GM13976 (cell line): ENCODE data around the gene ZNF101.

Source experiments
- DNase-seq: peaks from one replicate; pipeline ENCODE4 v3.0.0; 2012; ENCODE audit warnings: low spot score
- CTCF ChIP-seq: IDR thresholded peaks from 2 replicates; pipeline ENCODE4 v1.5.1; 2012; ENCODE audit warnings: borderline replicate concordance, mild to moderate bottlenecking; ENCODE audit not compliant: insufficient read depth; ENCODE audit errors: extremely low read depth, missing control alignments, control extremely low read depth
- in situ Hi-C: fragments of 300-500 bp; cut with MboI; formaldehyde crosslinking; loops from one replicate; pipeline ENCODE4 v1.12.0; 2022; ENCODE audit warnings: low sequenced_read_pairs, mixed read lengths, inconsistent platforms; ENCODE audit not compliant: unreplicated experiment

ZNF101 gene

GRCh38 chr19:19732579-19733501, 64.2 kb downstream of the ZNF101 start, which contains the start of gene ZNF14:
TSS of gene ZNF14 (minus strand) at chr19:19733112. CDS start at chr19:19732958, 154 bp downstream.
- TF ChIP-seq CTCF: peak; percentile 26
- in situ Hi-C loops: no loop called here
- peak; percentile 99 for DNase-seq
